Transverse colon (tissue), 4 donors: ENCODE results near the gene NEURL1B.

ENCODE experiments used
- CTCF ChIP-seq, 5 experiments: fragments of 200-600 bp in 3 of 5; fragments of 450-650 bp in 2 of 5; sonication (generic) in 3 of 5; IDR thresholded peaks; 1 replicate in 2 of 5; 2 replicates in 3 of 5; pipeline ENCODE4 v1.5.1; 2016 to 2017; ENCODE audit warnings: antibody characterized with exemption in 5 of 5, inconsistent platforms in 3 of 5, mild to moderate bottlenecking in 2 of 5, moderate library complexity in 1 of 5
- EP300 ChIP-seq: sonication (generic); formaldehyde crosslinking; IDR thresholded peaks from one replicate; pipeline ENCODE4 v1.6.1; 2017; ENCODE audit warnings: antibody characterized with exemption, low read depth
- POLR2A ChIP-seq: fragments of 450-650 bp; IDR thresholded peaks from one replicate; pipeline ENCODE4 v1.6.1; 2016; ENCODE audit warnings: antibody characterized with exemption, mild to moderate bottlenecking, moderate library complexity
- POLR2AphosphoS5 ChIP-seq, 3 donors: sonication (generic); formaldehyde crosslinking; IDR thresholded peaks; one replicate each; pipeline ENCODE4 v1.6.1; 2016; ENCODE audit warnings: antibody characterized with exemption in 3 of 3

DNA sequence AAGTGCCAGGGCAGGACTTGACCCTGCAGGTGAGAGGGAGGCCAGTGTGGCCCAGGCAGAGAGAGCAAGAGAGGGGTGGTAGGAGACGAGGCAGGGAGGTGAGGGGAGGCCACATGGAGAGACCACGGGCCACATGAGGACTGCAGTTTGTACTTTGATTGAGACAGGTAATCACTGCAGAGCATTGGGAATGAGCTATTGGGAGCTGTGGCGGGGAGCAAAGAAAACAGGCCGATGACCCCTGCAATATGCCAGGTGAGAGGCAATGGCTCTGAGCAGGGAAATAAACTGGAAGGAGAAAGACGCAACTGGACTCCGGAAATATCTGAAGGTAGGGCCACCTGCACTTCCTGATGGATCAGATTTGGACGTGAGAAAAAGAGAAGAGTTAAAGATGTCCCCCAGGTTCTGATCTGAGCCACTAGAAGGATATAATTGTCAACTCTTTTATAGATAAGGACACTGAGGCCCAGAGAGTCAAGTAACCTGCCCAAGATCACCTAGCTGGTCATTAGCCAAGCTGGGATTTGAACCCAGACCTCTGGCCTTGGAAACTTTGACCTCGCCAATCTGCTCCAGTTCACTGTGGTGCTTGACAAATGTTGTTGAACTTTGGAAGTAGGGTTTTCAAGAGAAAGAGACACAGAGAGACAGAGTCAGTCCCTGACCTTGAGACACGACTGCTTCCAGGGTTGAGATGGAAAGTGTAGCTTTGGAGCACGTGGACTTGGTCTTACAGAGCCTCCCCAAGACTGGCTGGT lies 87.6 kb downstream of the NEURL1B start:
- TF ChIP-seq EP300, result no peak
- no peak for TF ChIP-seq CTCF (IDR thresholded peaks at IDR 0.05)
- TF ChIP-seq POLR2AphosphoS5 (IDR thresholded peaks at IDR 0.05), result no peak
- no peak for TF ChIP-seq POLR2A
